Lower leg skin (tissue), 3 donors: ENCODE data around the gene RRP36.

Experiments
- POLR2A ChIP-seq, 2 donors: fragments of 450-650 bp; IDR thresholded peaks; one replicate each; pipeline ENCODE4 v1.6.1; 2016 to 2017; ENCODE audit warnings: antibody characterized with exemption in 2 of 2, mild to moderate bottlenecking in 1 of 2, moderate library complexity in 1 of 2
- TF ChIP-seq, protein P1 (sequence below), 3 donors: fragments of 450-650 bp; IDR thresholded peaks; one replicate each; pipeline ENCODE4 v1.5.1; 2016; ENCODE audit warnings: antibody characterized with exemption in 3 of 3, mild to moderate bottlenecking in 3 of 3, moderate library complexity in 2 of 3

- TF ChIP-seq, protein P1, sequence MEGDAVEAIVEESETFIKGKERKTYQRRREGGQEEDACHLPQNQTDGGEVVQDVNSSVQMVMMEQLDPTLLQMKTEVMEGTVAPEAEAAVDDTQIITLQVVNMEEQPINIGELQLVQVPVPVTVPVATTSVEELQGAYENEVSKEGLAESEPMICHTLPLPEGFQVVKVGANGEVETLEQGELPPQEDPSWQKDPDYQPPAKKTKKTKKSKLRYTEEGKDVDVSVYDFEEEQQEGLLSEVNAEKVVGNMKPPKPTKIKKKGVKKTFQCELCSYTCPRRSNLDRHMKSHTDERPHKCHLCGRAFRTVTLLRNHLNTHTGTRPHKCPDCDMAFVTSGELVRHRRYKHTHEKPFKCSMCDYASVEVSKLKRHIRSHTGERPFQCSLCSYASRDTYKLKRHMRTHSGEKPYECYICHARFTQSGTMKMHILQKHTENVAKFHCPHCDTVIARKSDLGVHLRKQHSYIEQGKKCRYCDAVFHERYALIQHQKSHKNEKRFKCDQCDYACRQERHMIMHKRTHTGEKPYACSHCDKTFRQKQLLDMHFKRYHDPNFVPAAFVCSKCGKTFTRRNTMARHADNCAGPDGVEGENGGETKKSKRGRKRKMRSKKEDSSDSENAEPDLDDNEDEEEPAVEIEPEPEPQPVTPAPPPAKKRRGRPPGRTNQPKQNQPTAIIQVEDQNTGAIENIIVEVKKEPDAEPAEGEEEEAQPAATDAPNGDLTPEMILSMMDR (IDR thresholded peaks at IDR 0.05), result no peak
- TF ChIP-seq POLR2A (IDR thresholded peaks at IDR 0.05), result no peak
Observed at GRCh38 chr6:43077981-43078511, 56.6 kb downstream of the RRP36 start.
